Measurements from ENCODE around the gene BRINP2. TPM values are rescaled to one million over a fixed set of nuclear protein-coding genes. Genes with fewer than 3 reads are reported as not detected.

BRINP2 gene
- total RNA-seq, 1 experiment from 2014 or later = not detected

DNA sequence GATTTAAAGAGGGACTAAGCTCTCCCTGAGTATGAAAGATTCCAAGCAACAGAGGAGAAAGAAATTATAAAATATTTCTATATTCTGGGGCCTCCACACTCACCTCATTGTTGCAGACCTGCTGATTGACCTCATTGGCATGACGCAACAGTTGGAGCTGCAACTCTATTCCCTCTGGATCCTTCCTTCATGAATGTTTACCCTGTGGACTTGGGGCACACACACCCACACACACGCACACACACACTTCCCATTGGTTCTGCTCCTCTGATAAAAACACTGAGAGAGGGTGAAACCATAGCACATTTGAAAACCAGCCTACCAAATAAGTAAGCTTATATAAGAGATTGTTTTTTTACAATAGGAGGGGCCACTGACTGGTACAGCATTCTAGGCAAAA is 159.1 kb downstream of the BRINP2 start:
- BruUV-seq (replicated peaks) = no TSS peak
- DNase-seq (ENCODE audit: unreplicated experiment) = no peak
- H3K9me3 Mint-ChIP-seq (ENCODE audit: unreplicated experiment) = no peaks in the 10 kb centered on the region
- ChIA-PET POLR2A (no interaction called here), CTCF (interaction anchor here (0.6 to 2.2 kb wide), 6 partner anchors 24 to 616 kb away, joined by 3 to 9 read pairs (median 3); no protein-coding TSS in a partner anchor)
- peaks cover 25% of the 10 kb centered on the region for H3K27me3 Mint-ChIP-seq (ENCODE audit: insufficient read depth, unreplicated experiment)
- H3K36me3 Mint-ChIP-seq (ENCODE audit: insufficient read depth, unreplicated experiment) = peaks cover 2% of the 10 kb centered on the region
- H3K27ac Mint-ChIP-seq (ENCODE audit: low read depth, unreplicated experiment) = no peak overlapping the region
- TF ChIP-seq, protein P1, sequence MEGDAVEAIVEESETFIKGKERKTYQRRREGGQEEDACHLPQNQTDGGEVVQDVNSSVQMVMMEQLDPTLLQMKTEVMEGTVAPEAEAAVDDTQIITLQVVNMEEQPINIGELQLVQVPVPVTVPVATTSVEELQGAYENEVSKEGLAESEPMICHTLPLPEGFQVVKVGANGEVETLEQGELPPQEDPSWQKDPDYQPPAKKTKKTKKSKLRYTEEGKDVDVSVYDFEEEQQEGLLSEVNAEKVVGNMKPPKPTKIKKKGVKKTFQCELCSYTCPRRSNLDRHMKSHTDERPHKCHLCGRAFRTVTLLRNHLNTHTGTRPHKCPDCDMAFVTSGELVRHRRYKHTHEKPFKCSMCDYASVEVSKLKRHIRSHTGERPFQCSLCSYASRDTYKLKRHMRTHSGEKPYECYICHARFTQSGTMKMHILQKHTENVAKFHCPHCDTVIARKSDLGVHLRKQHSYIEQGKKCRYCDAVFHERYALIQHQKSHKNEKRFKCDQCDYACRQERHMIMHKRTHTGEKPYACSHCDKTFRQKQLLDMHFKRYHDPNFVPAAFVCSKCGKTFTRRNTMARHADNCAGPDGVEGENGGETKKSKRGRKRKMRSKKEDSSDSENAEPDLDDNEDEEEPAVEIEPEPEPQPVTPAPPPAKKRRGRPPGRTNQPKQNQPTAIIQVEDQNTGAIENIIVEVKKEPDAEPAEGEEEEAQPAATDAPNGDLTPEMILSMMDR (IDR thresholded peaks at IDR 0.05; ENCODE audit: unreplicated experiment) = no peak
- intact Hi-C loops (cut with micrococcal nuclease) = no loop called here
- H3K4me1 Mint-ChIP-seq (ENCODE audit: insufficient read depth, unreplicated experiment) = no peaks in the 10 kb centered on the region
- H3K4me3 Mint-ChIP-seq (ENCODE audit: unreplicated experiment) = no peak overlapping the region

Other genes with a start within 250 kb of the BRINP2 start
- not detected in 2 replicates for gene ASTN1, start 6.2 kb upstream of the BRINP2 start, total RNA-seq (2022)

Measured in MCF 10A (cell line).